Measurements from ENCODE around the gene PGGT1B. TPM values are rescaled to one million over a fixed set of nuclear protein-coding genes. Genes with fewer than 3 reads are reported as not detected.

Gene PGGT1B
- total and polyA plus RNA-seq, 3 experiments from 2014 or later, result 12.5 to 46.1 (median 44.0) TPM

GRCh38 chr5:115191474-115192031 is 71.1 kb downstream of the PGGT1B start:
- H3K36me3 ChIP-seq (ENCODE audit: insufficient read depth, low read length), result no peaks in the 10 kb centered on the region
- H3K4me1 ChIP-seq (ENCODE audit: insufficient read depth, low read length), result no peaks in the 10 kb centered on the region
- ChIA-PET CTCF (interaction anchor here (1.1 kb wide), 1 partner anchor 10 kb away, joined by 4 read pairs; no protein-coding TSS in a partner anchor), POLR2A (no interaction called here)
- peaks cover 0 to 2% (median 0%) of the 10 kb centered on the region in 3 donors for H3K36me3 Mint-ChIP-seq
- H3K4me1 Mint-ChIP-seq, result no peaks in the 10 kb centered on the region
- no peak overlapping the region for H3K27ac Mint-ChIP-seq
- H3K9me3 ChIP-seq (ENCODE audit: low read length), result no peaks in the 10 kb centered on the region
- no peak overlapping the region for H3K27ac ChIP-seq (ENCODE audit: low read depth, low read length)
- H3K9me3 Mint-ChIP-seq, result no peaks in the 10 kb centered on the region
- no peaks in the 10 kb centered on the region for H3K27me3 ChIP-seq (ENCODE audit: insufficient read depth, low read length, poor library complexity, severe bottlenecking)
- no peak for DNase-seq
- H3K4me3 Mint-ChIP-seq, result no peak overlapping the region
- H3K27me3 Mint-ChIP-seq, result peaks cover 8 to 32% of the 10 kb centered on the region in 2 donors
- H3K4me3 ChIP-seq (ENCODE audit: low read length), result no peak overlapping the region

- DNase-seq, result no peak
- no peak overlapping the region for H3K4me3 ChIP-seq (ENCODE audit: low read length)
- peaks cover 8 to 41% of the 10 kb centered on the region in 2 donors for H3K27me3 Mint-ChIP-seq
- H3K9me3 Mint-ChIP-seq, result peaks cover 0 to 2% (median 0%) of the 10 kb centered on the region in 5 donors
- no peaks in the 10 kb centered on the region for H3K4me1 Mint-ChIP-seq
- H3K27ac ChIP-seq (ENCODE audit: low read depth, low read length), result no peak overlapping the region
- no peak overlapping the region for H3K27ac Mint-ChIP-seq
- H3K36me3 Mint-ChIP-seq, result peaks cover 0 to 2% (median 0%) of the 10 kb centered on the region in 3 donors
- no peaks in the 10 kb centered on the region for H3K36me3 ChIP-seq (ENCODE audit: insufficient read depth, low read length)
- no peaks in the 10 kb centered on the region for H3K27me3 ChIP-seq (ENCODE audit: insufficient read depth, low read length, poor library complexity, severe bottlenecking)
- H3K9me3 ChIP-seq (ENCODE audit: low read length), result no peaks in the 10 kb centered on the region
- H3K4me3 Mint-ChIP-seq, result no peak overlapping the region
- ChIA-PET CTCF (no interaction called here), POLR2A (no interaction called here)
- H3K4me1 ChIP-seq (ENCODE audit: insufficient read depth, low read length), result no peaks in the 10 kb centered on the region
Measured at GRCh38 chr5:115190388-115190787, 72.3 kb downstream of the PGGT1B start.

GRCh38 chr5:115189866-115190265 is 72.8 kb downstream of the PGGT1B start:
- Histone ChIP-seq H3K36me3 (ENCODE audit: insufficient read depth, low read length) (no peaks in the 10 kb centered on the region), H3K4me1 (ENCODE audit: insufficient read depth, low read length) (no peaks in the 10 kb centered on the region), H3K27ac (ENCODE audit: low read depth, low read length) (no peak overlapping the region), H3K9me3 (ENCODE audit: low read length) (no peaks in the 10 kb centered on the region), H3K4me3 (ENCODE audit: low read length) (no peak overlapping the region), H3K27me3 (ENCODE audit: insufficient read depth, low read length, poor library complexity, severe bottlenecking) (peaks cover under 1% of the 10 kb centered on the region)
- POLR2A ChIA-PET, result no interaction called here
- peaks cover 0 to 2% (median 0%) of the 10 kb centered on the region in 5 donors for H3K9me3 Mint-ChIP-seq
- no peak for DNase-seq
- H3K4me3 Mint-ChIP-seq, result no peak overlapping the region
- no peaks in the 10 kb centered on the region for H3K4me1 Mint-ChIP-seq
- CTCF ChIA-PET, result no interaction called here
- peaks cover 0 to 2% (median 0%) of the 10 kb centered on the region in 3 donors for H3K36me3 Mint-ChIP-seq
- peaks cover 8 to 47% of the 10 kb centered on the region in 2 donors for H3K27me3 Mint-ChIP-seq
- H3K27ac Mint-ChIP-seq, result no peak overlapping the region

GRCh38 chr5:115186794-115187193 is 75.9 kb downstream of the PGGT1B start:
- CTCF ChIA-PET, result interaction anchor here (1.5 kb wide), 1 partner anchor 75 kb away, joined by 3 read pairs; the partner anchor contains the start of gene PGGT1B
- Mint-ChIP-seq H3K36me3 (peaks cover 0 to 2% (median 0%) of the 10 kb centered on the region in 3 donors), H3K27me3 (peaks cover 16 to 68% of the 10 kb centered on the region in 2 donors), H3K27ac (no peak overlapping the region), H3K4me3 (no peak overlapping the region), H3K9me3 (peaks cover 2 to 11% (median 3%) of the 10 kb centered on the region in 5 donors), H3K4me1 (no peaks in the 10 kb centered on the region)
- DNase-seq, result no peak
- POLR2A ChIA-PET, result no interaction called here
- Histone ChIP-seq H3K36me3 (ENCODE audit: insufficient read depth, low read length) (no peaks in the 10 kb centered on the region), H3K27me3 (ENCODE audit: insufficient read depth, low read length, poor library complexity, severe bottlenecking) (peaks cover 16% of the 10 kb centered on the region), H3K9me3 (ENCODE audit: low read length) (no peaks in the 10 kb centered on the region), H3K4me3 (ENCODE audit: low read length) (no peak overlapping the region), H3K27ac (ENCODE audit: low read depth, low read length) (no peak overlapping the region), H3K4me1 (ENCODE audit: insufficient read depth, low read length) (no peaks in the 10 kb centered on the region)

GRCh38 chr5:115184770-115185169 is 77.9 kb downstream of the PGGT1B start:
- H3K9me3 Mint-ChIP-seq, result peaks cover 3 to 16% (median 6%) of the 10 kb centered on the region in 5 donors
- no peak overlapping the region for H3K27ac Mint-ChIP-seq
- Histone ChIP-seq H3K27ac (ENCODE audit: low read depth, low read length) (no peak overlapping the region), H3K27me3 (ENCODE audit: insufficient read depth, low read length, poor library complexity, severe bottlenecking) (peaks cover 35% of the 10 kb centered on the region), H3K4me1 (ENCODE audit: insufficient read depth, low read length) (peaks cover 2% of the 10 kb centered on the region), H3K9me3 (ENCODE audit: low read length) (no peaks in the 10 kb centered on the region), H3K4me3 (ENCODE audit: low read length) (no peak overlapping the region), H3K36me3 (ENCODE audit: insufficient read depth, low read length) (no peaks in the 10 kb centered on the region)
- H3K4me3 Mint-ChIP-seq, result no peak overlapping the region
- CTCF ChIA-PET, result no interaction called here
- peaks cover 6 to 12% (median 9%) of the 10 kb centered on the region in 3 donors for H3K4me1 Mint-ChIP-seq
- H3K36me3 Mint-ChIP-seq, result peaks cover 0 to 2% (median 0%) of the 10 kb centered on the region in 3 donors
- H3K27me3 Mint-ChIP-seq, result peaks cover 33 to 74% of the 10 kb centered on the region in 2 donors
- DNase-seq, result no peak
- POLR2A ChIA-PET, result no interaction called here

- H3K27me3 ChIP-seq (ENCODE audit: insufficient read depth, low read length, poor library complexity, severe bottlenecking), result peaks cover 64% of the 10 kb centered on the region
- peaks cover 9% of the 10 kb centered on the region for H3K4me1 ChIP-seq (ENCODE audit: insufficient read depth, low read length)
- POLR2A ChIA-PET, result no interaction called here
- H3K36me3 Mint-ChIP-seq, result no peaks in the 10 kb centered on the region
- no peaks in the 10 kb centered on the region for H3K36me3 ChIP-seq (ENCODE audit: insufficient read depth, low read length)
- H3K27ac Mint-ChIP-seq, result no peak overlapping the region
- CTCF ChIA-PET, result interaction anchor here (0.8 kb wide), 1 partner anchor 10 kb away, joined by 4 read pairs; no protein-coding TSS in a partner anchor
- DNase-seq, result no peak
- no peak overlapping the region for H3K4me3 ChIP-seq (ENCODE audit: low read length)
- H3K4me1 Mint-ChIP-seq, result peaks cover 6 to 24% (median 14%) of the 10 kb centered on the region in 3 donors
- no peak overlapping the region for H3K4me3 Mint-ChIP-seq
- H3K9me3 Mint-ChIP-seq, result peaks cover 3 to 16% (median 6%) of the 10 kb centered on the region in 5 donors
- H3K27ac ChIP-seq (ENCODE audit: low read depth, low read length), result no peak overlapping the region
- no peaks in the 10 kb centered on the region for H3K9me3 ChIP-seq (ENCODE audit: low read length)
- peaks cover 59 to 93% of the 10 kb centered on the region in 2 donors for H3K27me3 Mint-ChIP-seq
Measured at GRCh38 chr5:115181757-115182156, 80.9 kb downstream of the PGGT1B start.

GRCh38 chr5:115180165-115180709 is 82.4 kb downstream of the PGGT1B start:
- peaks cover 64% of the 10 kb centered on the region for H3K27me3 ChIP-seq (ENCODE audit: insufficient read depth, low read length, poor library complexity, severe bottlenecking)
- no peaks in the 10 kb centered on the region for H3K36me3 ChIP-seq (ENCODE audit: insufficient read depth, low read length)
- Mint-ChIP-seq H3K9me3 (peaks cover 3 to 16% (median 6%) of the 10 kb centered on the region in 5 donors), H3K36me3 (no peaks in the 10 kb centered on the region), H3K4me3 (peak overlapping the region; percentile 70 to 92 (median 82)), H3K4me1 (peaks cover 6 to 24% (median 14%) of the 10 kb centered on the region in 3 donors), H3K27me3 (peaks cover 65 to 92% of the 10 kb centered on the region in 2 donors), H3K27ac (peak overlapping the region in 1 of 8 donors; percentile 47)
- POLR2A ChIA-PET, result interaction anchor here (0.7 kb wide), 1 partner anchor 8 kb away, joined by 3 read pairs; no protein-coding TSS in a partner anchor
- peaks cover 9% of the 10 kb centered on the region for H3K4me1 ChIP-seq (ENCODE audit: insufficient read depth, low read length)
- DNase-seq, result peak in 2 of 5 donors; percentile 31 to 35
- H3K27ac ChIP-seq (ENCODE audit: low read depth, low read length), result no peak overlapping the region
- CTCF ChIA-PET, result interaction anchor here (1.4 kb wide), 1 partner anchor 11 kb away, joined by 3 read pairs; the partner anchor contains the start of gene TRIM36
- H3K4me3 ChIP-seq (ENCODE audit: low read length), result peak overlapping the region; percentile 33
- no peaks in the 10 kb centered on the region for H3K9me3 ChIP-seq (ENCODE audit: low read length)
